Effector memory CD4-positive, alpha-beta T cell (primary cell): ENCODE measurements around the gene SOX6.

Source experiments
- DNase-seq, 3 donors: peaks; one replicate each; pipeline ENCODE4 v3.0.0-alpha.2; 2020
- H3K27ac ChIP-seq: 2 replicates; pipeline ENCODE4 v1.7.0; 2013; ENCODE audit warnings: mild to moderate bottlenecking, low read length, moderate library complexity; ENCODE audit not compliant: insufficient read depth, poor library complexity, severe bottlenecking
- H3K27me3 ChIP-seq: replicated peaks from 2 replicates; pipeline ENCODE4 v1.7.0; 2013; ENCODE audit warnings: mild to moderate bottlenecking, low read length; ENCODE audit not compliant: insufficient read depth, control insufficient read depth, poor library complexity, severe bottlenecking
- H3K36me3 ChIP-seq: 2 replicates; pipeline ENCODE4 v1.7.0; 2013; ENCODE audit warnings: mild to moderate bottlenecking, low read length, moderate library complexity; ENCODE audit not compliant: control insufficient read depth, insufficient read depth
- H3K4me1 ChIP-seq: 2 replicates; pipeline ENCODE4 v1.7.0; 2013; ENCODE audit warnings: low read length, mild to moderate bottlenecking; ENCODE audit not compliant: control insufficient read depth, insufficient read depth, poor library complexity, severe bottlenecking
- H3K4me3 ChIP-seq: 2 replicates; pipeline ENCODE4 v1.7.0; 2013; ENCODE audit warnings: low read length, low read depth, mild to moderate bottlenecking; ENCODE audit not compliant: insufficient read depth, poor library complexity, severe bottlenecking
- H3K9me3 ChIP-seq: 2 replicates; pipeline ENCODE4 v1.7.0; 2013; ENCODE audit warnings: mild to moderate bottlenecking, low read length, moderate library complexity; ENCODE audit not compliant: control insufficient read depth

SOX6 gene

GRCh38 chr11:16126362-16126761, 230.0 kb downstream of the SOX6 start:
- Histone ChIP-seq H3K27ac (no peak overlapping the region), H3K9me3 (no peaks in the 10 kb centered on the region), H3K27me3 (no peaks in the 10 kb centered on the region), H3K36me3 (no peaks in the 10 kb centered on the region), H3K4me1 (no peaks in the 10 kb centered on the region), H3K4me3 (no peak overlapping the region)
- no peak for DNase-seq

GRCh38 chr11:16125796-16126195, 230.6 kb downstream of the SOX6 start:
- DNase-seq, result no peak
- H3K36me3 ChIP-seq, result no peaks in the 10 kb centered on the region
- no peaks in the 10 kb centered on the region for H3K9me3 ChIP-seq
- no peaks in the 10 kb centered on the region for H3K4me1 ChIP-seq
- no peak overlapping the region for H3K4me3 ChIP-seq
- no peaks in the 10 kb centered on the region for H3K27me3 ChIP-seq
- no peak overlapping the region for H3K27ac ChIP-seq

- H3K4me1 ChIP-seq, result no peaks in the 10 kb centered on the region
- H3K36me3 ChIP-seq, result no peaks in the 10 kb centered on the region
- no peak overlapping the region for H3K27ac ChIP-seq
- no peaks in the 10 kb centered on the region for H3K9me3 ChIP-seq
- H3K27me3 ChIP-seq, result no peaks in the 10 kb centered on the region
- H3K4me3 ChIP-seq, result no peak overlapping the region
- no peak for DNase-seq
These were observed 232.0 kb downstream of the SOX6 start for GRCh38 chr11:16124390-16124789.

- Histone ChIP-seq H3K27ac (no peak overlapping the region), H3K27me3 (no peaks in the 10 kb centered on the region), H3K36me3 (no peaks in the 10 kb centered on the region), H3K9me3 (no peaks in the 10 kb centered on the region), H3K4me1 (no peaks in the 10 kb centered on the region), H3K4me3 (no peak overlapping the region)
- no peak for DNase-seq
These were observed 234.5 kb downstream of the SOX6 start for GRCh38 chr11:16121853-16122252.

- no peaks in the 10 kb centered on the region for H3K36me3 ChIP-seq
- H3K4me3 ChIP-seq, result no peak overlapping the region
These were observed 236.3 kb downstream of the SOX6 start for GRCh38 chr11:16120008-16120407.

GRCh38 chr11:16117989-16118756, 238.2 kb downstream of the SOX6 start:
- H3K4me1 ChIP-seq, result no peaks in the 10 kb centered on the region
- DNase-seq, result no peak
- H3K9me3 ChIP-seq, result no peaks in the 10 kb centered on the region
- no peaks in the 10 kb centered on the region for H3K27me3 ChIP-seq
- no peaks in the 10 kb centered on the region for H3K36me3 ChIP-seq
- no peak overlapping the region for H3K4me3 ChIP-seq
- H3K27ac ChIP-seq, result no peak overlapping the region

More at GRCh38 chr11:16120008-16120407, 236.3 kb downstream of the SOX6 start:
- H3K27me3 ChIP-seq, result no peaks in the 10 kb centered on the region
- DNase-seq, result no peak
- no peaks in the 10 kb centered on the region for H3K9me3 ChIP-seq
- H3K4me1 ChIP-seq, result no peaks in the 10 kb centered on the region
- H3K27ac ChIP-seq, result no peak overlapping the region

GRCh38 chr11:16114978-16115871, 241.1 kb downstream of the SOX6 start:
- Histone ChIP-seq H3K4me1 (no peaks in the 10 kb centered on the region), H3K27ac (no peak overlapping the region), H3K36me3 (no peaks in the 10 kb centered on the region), H3K27me3 (no peaks in the 10 kb centered on the region), H3K9me3 (no peaks in the 10 kb centered on the region), H3K4me3 (no peak overlapping the region)
- no peak for DNase-seq

GRCh38 chr11:16114431-16114830, 241.9 kb downstream of the SOX6 start:
- Histone ChIP-seq H3K4me3 (no peak overlapping the region), H3K27me3 (no peaks in the 10 kb centered on the region), H3K36me3 (no peaks in the 10 kb centered on the region), H3K9me3 (no peaks in the 10 kb centered on the region), H3K4me1 (no peaks in the 10 kb centered on the region), H3K27ac (no peak overlapping the region)
- DNase-seq, result no peak

GRCh38 chr11:16111690-16112089, 244.7 kb downstream of the SOX6 start:
- no peaks in the 10 kb centered on the region for H3K36me3 ChIP-seq
- no peak for DNase-seq
- no peaks in the 10 kb centered on the region for H3K4me1 ChIP-seq
- no peaks in the 10 kb centered on the region for H3K27me3 ChIP-seq
- H3K27ac ChIP-seq, result no peak overlapping the region
- H3K4me3 ChIP-seq, result no peak overlapping the region
- H3K9me3 ChIP-seq, result no peaks in the 10 kb centered on the region

GRCh38 chr11:16110886-16111285, 245.5 kb downstream of the SOX6 start:
- H3K4me3 ChIP-seq, result no peak overlapping the region
- H3K27ac ChIP-seq, result no peak overlapping the region
- H3K9me3 ChIP-seq, result no peaks in the 10 kb centered on the region
- no peak for DNase-seq
- no peaks in the 10 kb centered on the region for H3K36me3 ChIP-seq
- no peaks in the 10 kb centered on the region for H3K4me1 ChIP-seq
- H3K27me3 ChIP-seq, result no peaks in the 10 kb centered on the region
